DND-41 (cell line): ENCODE data around the gene TRAM2.

Experiments
- ATAC-seq: fragments of 200-7000 bp; cut with Tn5 transposase; 3 replicates; pipeline ENCODE4 v1.9.1; 2021; ENCODE audit warnings: low read depth; ENCODE audit not compliant: insufficient read depth
- DNase-seq: peaks from one replicate; pipeline ENCODE4 v3.0.0-alpha.2; 2020
- H2AFZ ChIP-seq: 2 replicates; pipeline ENCODE4 v1.6.0; 2012; ENCODE audit warnings: low read depth, low read length
- H3K27ac ChIP-seq: 2 replicates; pipeline ENCODE4 v1.5.1; 2012; ENCODE audit warnings: low read length, inconsistent platforms
- H3K27me3 ChIP-seq: fragments of 200-600 bp; sonication (generic); 2 replicates; pipeline ENCODE4 v1.6.0; 2012; ENCODE audit warnings: low read length, mild to moderate bottlenecking, inconsistent platforms; ENCODE audit not compliant: insufficient read depth, poor library complexity
- H3K36me3 ChIP-seq: 2 replicates; pipeline ENCODE4 v1.5.1; 2012; ENCODE audit warnings: low read length, inconsistent platforms; ENCODE audit not compliant: insufficient read depth
- H3K4me1 ChIP-seq: 2 replicates; pipeline ENCODE4 v1.5.1; 2012; ENCODE audit warnings: mild to moderate bottlenecking, low read length; ENCODE audit not compliant: insufficient read depth
- H3K4me2 ChIP-seq: 2 replicates; pipeline ENCODE4 v1.6.0; 2012; ENCODE audit warnings: mild to moderate bottlenecking, moderate library complexity, low read length, inconsistent platforms; ENCODE audit not compliant: insufficient read depth
- H3K4me3 ChIP-seq, 2 experiments: fragments of 200-600 bp in 1 of 2; shearing (Covaris generic) in 1 of 2; 2 replicates each; pipeline ENCODE4 v1.5.1; 2012 to 2016; ENCODE audit warnings: inconsistent platforms in 2 of 2, low read length in 2 of 2, mild to moderate bottlenecking in 2 of 2, low read depth in 1 of 2, moderate library complexity in 1 of 2
- H3K79me2 ChIP-seq: 2 replicates; pipeline ENCODE4 v1.6.0; 2012; ENCODE audit warnings: low read length, inconsistent platforms; ENCODE audit not compliant: insufficient read depth
- H3K9ac ChIP-seq: 2 replicates; pipeline ENCODE4 v1.6.0; 2012; ENCODE audit warnings: low read depth, mild to moderate bottlenecking, inconsistent platforms, low read length, moderate library complexity
- H3K9me3 ChIP-seq: 2 replicates; pipeline ENCODE4 v1.5.1; 2012; ENCODE audit warnings: low read length, moderate library complexity, mild to moderate bottlenecking, inconsistent platforms; ENCODE audit not compliant: insufficient read depth, severe bottlenecking
- H4K20me1 ChIP-seq: 2 replicates; pipeline ENCODE4 v1.6.0; 2012; ENCODE audit warnings: low read length; ENCODE audit not compliant: insufficient read depth
- CTCF ChIP-seq: IDR thresholded peaks from 2 replicates; pipeline ENCODE4 v1.5.1; 2012; ENCODE audit warnings: borderline replicate concordance, low read length, moderate library complexity, mild to moderate bottlenecking; ENCODE audit not compliant: poor library complexity, severe bottlenecking; ENCODE audit errors: extremely low read depth
- EZH2 ChIP-seq: IDR thresholded peaks from 3 replicates; pipeline ENCODE4 v1.6.1; 2012; ENCODE audit warnings: borderline replicate concordance, low read depth, mild to moderate bottlenecking, moderate library complexity, low read length, inconsistent platforms; ENCODE audit not compliant: severe bottlenecking

Gene TRAM2

GRCh38 chr6:52522655-52523054, 54.2 kb downstream of the TRAM2 start:
- Histone ChIP-seq H3K4me2 (no peak overlapping the region), H3K4me3 (no peak overlapping the region), H2AFZ (no peak overlapping the region), H3K27me3 (no peaks in the 10 kb centered on the region), H4K20me1 (no peaks in the 10 kb centered on the region), H3K4me1 (peaks cover 27% of the 10 kb centered on the region), H3K27ac (no peak overlapping the region; the same call in 1 of the 2 replicates), H3K9ac (no peak overlapping the region), H3K79me2 (peaks cover 2% of the 10 kb centered on the region), H3K9me3 (no peaks in the 10 kb centered on the region), H3K36me3 (peaks cover 11% of the 10 kb centered on the region; the same call in 1 of the 2 replicates)
- ATAC-seq (no peak), DNase-seq (no peak)
- TF ChIP-seq CTCF (no peak), EZH2 (no peak)

- Histone ChIP-seq H3K9me3 (no peaks in the 10 kb centered on the region), H3K27me3 (no peaks in the 10 kb centered on the region), H4K20me1 (no peaks in the 10 kb centered on the region), H3K9ac (no peak overlapping the region), H3K79me2 (peaks cover 2% of the 10 kb centered on the region), H3K4me2 (no peak overlapping the region), H2AFZ (no peak overlapping the region), H3K36me3 (peaks cover 11% of the 10 kb centered on the region; the same call in 1 of the 2 replicates), H3K27ac (no peak overlapping the region), H3K4me1 (peaks cover 27% of the 10 kb centered on the region), H3K4me3 (no peak overlapping the region)
- DNase-seq (no peak), ATAC-seq (no peak)
- TF ChIP-seq EZH2, result no peak
- no peak for TF ChIP-seq CTCF
Observed at GRCh38 chr6:52522151-52522626, 54.7 kb downstream of the TRAM2 start.

GRCh38 chr6:52519618-52520017, 57.2 kb downstream of the TRAM2 start:
- no peak overlapping the region for H3K4me2 ChIP-seq
- H3K27ac ChIP-seq, result no peak overlapping the region
- H3K4me1 ChIP-seq, result peaks cover 23% of the 10 kb centered on the region
- H3K79me2 ChIP-seq, result peaks cover 2% of the 10 kb centered on the region
- no peaks in the 10 kb centered on the region for H3K9me3 ChIP-seq
- TF ChIP-seq CTCF (no peak), EZH2 (no peak)
- H3K9ac ChIP-seq, result no peak overlapping the region
- no peaks in the 10 kb centered on the region for H3K27me3 ChIP-seq
- no peak overlapping the region for H2AFZ ChIP-seq
- H3K36me3 ChIP-seq, result peaks cover 33% of the 10 kb centered on the region
- ATAC-seq (no peak), DNase-seq (no peak)
- H3K4me3 ChIP-seq, result no peak overlapping the region
- 0 out of 2 replicates have a peak, but pooled peaks cover 3% of the 10 kb centered on the region for H4K20me1 ChIP-seq
